H1 (cell line): ENCODE measurements around the gene CELF4. TPM values are rescaled to one million over a fixed set of nuclear protein-coding genes. Genes with fewer than 3 reads are reported as not detected.

Source experiments
- CTCF ChIA-PET: fragments of 300-600 bp; sonication (Branson Sonifier 250); formaldehyde crosslinking; loops from one replicate; lab custom pipeline; 2021; ENCODE audit not compliant: partially characterized antibody; lab: Charles Lee
- POLR2A ChIA-PET: fragments of 300-600 bp; sonication (Branson Sonifier 250); formaldehyde crosslinking; loops from one replicate; lab custom pipeline; 2021; ENCODE audit warnings: inconsistent platforms; ENCODE audit not compliant: partially characterized antibody; lab: Charles Lee
- DNase-seq, 2 experiments: peaks; one replicate each; pipeline versions ENCODE4 v3.0.0 to v3.0.0-alpha.2; 2010 to 2022; ENCODE audit warnings: low spot score in 2 of 2, low read depth in 1 of 2, mixed read lengths in 1 of 2
- FAIRE-seq: peaks from 2 replicates; lab custom pipeline; 2011; peaks lifted over from hg19 to GRCh38; lab: Jason Lieb, UNC
- H2AFZ ChIP-seq: 2 replicates; pipeline ENCODE4 v1.8.1; 2012; ENCODE audit warnings: low read length, inconsistent platforms
- H2AK5ac ChIP-seq: 2 replicates; pipeline ENCODE4 v1.6.1; 2013; ENCODE audit warnings: low read depth, low read length
- H2BK120ac ChIP-seq: replicated peaks from 2 replicates; pipeline ENCODE3; 2013; ENCODE audit warnings: low read depth, low read length, inconsistent platforms
- H2BK12ac ChIP-seq: 2 replicates; pipeline ENCODE4 v1.6.1; 2013; ENCODE audit warnings: low read depth, low read length
- H2BK15ac ChIP-seq: 2 replicates; pipeline ENCODE4 v1.6.1; 2013; ENCODE audit warnings: low read length
- H2BK20ac ChIP-seq: 2 replicates; pipeline ENCODE4 v1.6.1; 2013; ENCODE audit warnings: low read length
- H2BK5ac ChIP-seq: 2 replicates; pipeline ENCODE4 v1.6.1; 2013; ENCODE audit warnings: low read depth, low read length
- H3K14ac ChIP-seq: 2 replicates; pipeline ENCODE4 v1.6.1; 2013; ENCODE audit warnings: inconsistent platforms; ENCODE audit not compliant: insufficient read length
- H3K18ac ChIP-seq: 2 replicates; pipeline ENCODE4 v1.6.1; 2013; ENCODE audit warnings: low read length; ENCODE audit errors: extremely low read depth
- H3K23ac ChIP-seq: 2 replicates; pipeline ENCODE4 v1.6.1; 2013; ENCODE audit warnings: inconsistent platforms; ENCODE audit not compliant: insufficient read length
- H3K23me2 ChIP-seq: 2 replicates; pipeline ENCODE4 v1.6.1; 2013; ENCODE audit warnings: low read depth, low read length
- H3K27ac ChIP-seq: 2 replicates; pipeline ENCODE4 v1.6.1; 2011; ENCODE audit warnings: low read depth, low read length, inconsistent platforms
- H3K27me3 ChIP-seq, 4 experiments: replicated peaks in 1 of 4; 1 replicate in 1 of 4; 2 replicates in 3 of 4; pipeline versions ENCODE4 v1.6.1 to v1.8.1; 2011 to 2013; ENCODE audit warnings: low read length in 3 of 4, mild to moderate bottlenecking in 3 of 4, inconsistent platforms in 2 of 4, mixed read lengths in 2 of 4, moderate library complexity in 1 of 4; ENCODE audit not compliant: control insufficient read depth in 3 of 4, insufficient read depth in 3 of 4; ENCODE audit errors: extremely low read depth in 1 of 4
- H3K36me3 ChIP-seq, 4 experiments: 2 replicates each; pipeline versions ENCODE4 v1.6.1 to v1.8.1; 2011 to 2013; ENCODE audit warnings: mild to moderate bottlenecking in 4 of 4, low read length in 3 of 4, moderate library complexity in 2 of 4, control low read depth in 1 of 4, inconsistent platforms in 1 of 4; ENCODE audit not compliant: insufficient read depth in 4 of 4, control insufficient read depth in 2 of 4
- H3K4ac ChIP-seq: replicated peaks from 2 replicates; pipeline ENCODE3; 2013; ENCODE audit warnings: low read length, low read depth, mixed read lengths, inconsistent platforms; ENCODE audit not compliant: insufficient read length
- H3K4me1 ChIP-seq, 4 experiments: replicated peaks in 1 of 4; 1 replicate in 1 of 4; 2 replicates in 3 of 4; pipeline versions ENCODE4 v1.6.1 to v1.8.1; 2011 to 2013; ENCODE audit warnings: low read length in 3 of 4, inconsistent platforms in 2 of 4, mixed read lengths in 1 of 4; ENCODE audit not compliant: insufficient read depth in 4 of 4, control insufficient read depth in 3 of 4
- H3K4me2 ChIP-seq, 2 experiments: 2 replicates each; pipeline versions ENCODE4 v1.6.1 to v1.8.1; 2011 to 2013; ENCODE audit warnings: low read depth in 2 of 2, low read length in 2 of 2, control low read depth in 1 of 2, inconsistent platforms in 1 of 2, mild to moderate bottlenecking in 1 of 2; ENCODE audit not compliant: insufficient read depth in 1 of 2
- H3K4me3 ChIP-seq, 4 experiments: fragments of 200-600, 300-600 bp in 1 of 4; sonication (generic), shearing (Covaris generic), sonication (Bioruptor Twin) in 1 of 4; 2 replicates each; pipeline versions ENCODE4 v1.5.1 to v1.8.1; 2011 to 2016; ENCODE audit warnings: low read length in 4 of 4, low read depth in 3 of 4, control low read depth in 2 of 4, inconsistent platforms in 2 of 4, mild to moderate bottlenecking in 2 of 4, mixed read lengths in 1 of 4, moderate library complexity in 1 of 4; ENCODE audit not compliant: insufficient read depth in 2 of 4; ENCODE audit errors: extremely low read depth in 1 of 4
- H3K56ac ChIP-seq: replicated peaks from 2 replicates; pipeline ENCODE3; 2013; ENCODE audit warnings: low read depth, mild to moderate bottlenecking, mixed read lengths, low read length, inconsistent platforms; ENCODE audit not compliant: insufficient read length
- H3K79me1 ChIP-seq: 2 replicates; pipeline ENCODE4 v1.6.1; 2013; ENCODE audit warnings: low read depth, low read length, control low read depth
- H3K79me2 ChIP-seq, 2 experiments: 2 replicates each; pipeline versions ENCODE4 v1.6.1 to v1.8.1; 2012 to 2013; ENCODE audit warnings: low read length in 2 of 2, mild to moderate bottlenecking in 2 of 2, inconsistent platforms in 1 of 2; ENCODE audit not compliant: insufficient read depth in 2 of 2, control insufficient read depth in 1 of 2
- H3K9ac ChIP-seq, 4 experiments: replicated peaks in 1 of 4; 1 replicate in 1 of 4; 2 replicates in 3 of 4; pipeline versions ENCODE4 v1.6.1 to v1.8.1; 2011 to 2013; ENCODE audit warnings: low read depth in 3 of 4, low read length in 3 of 4, control low read depth in 2 of 4, mild to moderate bottlenecking in 2 of 4, moderate library complexity in 2 of 4, inconsistent platforms in 1 of 4; ENCODE audit errors: extremely low read depth in 1 of 4
- H3K9me3 ChIP-seq, 2 experiments: 2 replicates each; pipeline versions ENCODE4 v1.6.1 to v1.8.1; 2012 to 2013; ENCODE audit warnings: mild to moderate bottlenecking in 2 of 2, moderate library complexity in 2 of 2, control low read depth in 1 of 2, inconsistent platforms in 1 of 2, low read depth in 1 of 2, low read length in 1 of 2, mixed read lengths in 1 of 2; ENCODE audit not compliant: insufficient read depth in 2 of 2
- H4K20me1 ChIP-seq, 2 experiments: replicated peaks in 1 of 2; 2 replicates each; pipeline versions ENCODE3 to v1.8.1; 2011 to 2013; ENCODE audit warnings: inconsistent platforms in 2 of 2, low read length in 2 of 2, mild to moderate bottlenecking in 1 of 2; ENCODE audit not compliant: insufficient read depth in 2 of 2, control insufficient read depth in 1 of 2
- H4K5ac ChIP-seq: 2 replicates; pipeline ENCODE4 v1.6.1; 2013; ENCODE audit warnings: low read length, low read depth, mixed read lengths, inconsistent platforms; ENCODE audit not compliant: insufficient read length
- H4K8ac ChIP-seq: 2 replicates; pipeline ENCODE4 v1.8.0; 2013; ENCODE audit warnings: mild to moderate bottlenecking, moderate library complexity, low read length, inconsistent platforms; ENCODE audit not compliant: insufficient read depth; ENCODE audit errors: extremely low read depth
- H4K91ac ChIP-seq: replicated peaks from 2 replicates; pipeline ENCODE3; 2013; ENCODE audit warnings: low read length, mixed read lengths, inconsistent platforms; ENCODE audit not compliant: insufficient read length
- ASH2L ChIP-seq: fragments of 200-600, 300-600 bp; sonication (generic); IDR thresholded peaks from one replicate; pipeline ENCODE4 v1.7.1; 2017; ENCODE audit warnings: low read length
- CEBPB ChIP-seq: IDR thresholded peaks from 2 replicates; pipeline ENCODE4 v1.6.1; 2012; ENCODE audit warnings: low read depth, low read length
- E2F6 ChIP-seq: IDR thresholded peaks from 2 replicates; pipeline ENCODE4 v1.6.1; 2012; ENCODE audit warnings: inconsistent platforms
- EZH2 ChIP-seq: fragments of 200-600 bp; sonication (generic); IDR thresholded peaks from 2 replicates; pipeline ENCODE4 v1.7.1; 2012; ENCODE audit warnings: low read depth, mild to moderate bottlenecking, moderate library complexity, low read length, inconsistent platforms; ENCODE audit not compliant: severe bottlenecking
- GABPA ChIP-seq: IDR thresholded peaks from 2 replicates; pipeline ENCODE4 v1.6.1; 2011; ENCODE audit warnings: mild to moderate bottlenecking, low read length, moderate library complexity, borderline replicate concordance; ENCODE audit not compliant: insufficient read depth
- NANOG ChIP-seq: IDR thresholded peaks from 2 replicates; pipeline ENCODE4 v1.6.1; 2011; ENCODE audit warnings: low read length, low read depth, mild to moderate bottlenecking, inconsistent platforms; ENCODE audit not compliant: insufficient read depth, poor library complexity, severe bottlenecking
- RAD21 ChIP-seq, 2 experiments: IDR thresholded peaks in 1 of 2; conservative IDR thresholded peaks in 1 of 2; 2 replicates each; pipeline ENCODE4 v1.6.1; 2011; ENCODE audit warnings: low read depth in 2 of 2, low read length in 2 of 2, improper control_type of control experiment in 1 of 2, inconsistent platforms in 1 of 2, mild to moderate bottlenecking in 1 of 2, moderate library complexity in 1 of 2
- SUZ12 ChIP-seq: fragments of 200-600 bp; sonication (generic); IDR thresholded peaks from 2 replicates; pipeline ENCODE4 v1.6.1; 2012; ENCODE audit warnings: mild to moderate bottlenecking, inconsistent platforms, low read length, moderate library complexity, mixed read lengths
- ZNF274 ChIP-seq: IDR thresholded peaks from 2 replicates; pipeline ENCODE4 v1.7.0; 2012; ENCODE audit warnings: low read length, borderline replicate concordance; ENCODE audit errors: extremely low read depth
- WGBS, 2 experiments: shearing (Covaris generic) in 1 of 2; methylation state at CpG; one replicate each; pipeline versions ENCODE4 v1.1.6 to v1.1.7; 2013 to 2015; ENCODE audit warnings: low lambda C conversion rate in 2 of 2, mixed read lengths in 2 of 2, inconsistent platforms in 1 of 2, low coverage in 1 of 2, missing lambda C conversion rate in 1 of 2; ENCODE audit not compliant: insufficient replicate concordance in 2 of 2, insufficient coverage in 1 of 2, insufficient read length in 1 of 2; ENCODE audit errors: extremely low coverage in 1 of 2, missing lambda C conversion rate in 1 of 2; 5-methylcytosine and 5-hydroxymethylcytosine counted together
- polyA plus RNA-seq, 7 experiments: library from polyadenylated mRNA; depleted of rRNA in 3 of 7; stranded (reverse) in 5 of 7; unstranded in 2 of 7; fragments of >200 nt in 5 of 7; fragments of 200-250 nt in 2 of 7; gene quantifications; 1 replicate in 5 of 7; 2 replicates in 1 of 7; 4 replicates in 1 of 7; pipeline versions ENCODE4 v1.2.1 to v1.2.3, GENCODE V29; 2011 to 2013; ENCODE audit warnings: missing spikeins in 2 of 7, mixed read lengths in 2 of 7
- total RNA-seq: library from RNA; stranded (reverse); fragmentation: NEBNext Ultra II Directional; extraction: Animal tissue kit (Norgen Biotek cat#: 25700); gene quantifications from 2 replicates; pipeline ENCODE4 v1.2.1, GENCODE V29; 2021

The CELF4 gene
- total and polyA plus RNA-seq, 2 of the 8 experiments (the other 6 are each of a cell fraction or from before 2014, with no cell fraction given) = 1.6 to 3.4 TPM

- Histone ChIP-seq H2BK20ac (no peak overlapping the region), H3K27me3 (peaks cover 21 to 67% (median 57%) of the 10 kb centered on the region in 4 experiments), H3K18ac (no peak overlapping the region), H2BK12ac (no peak overlapping the region), H3K14ac (no peak overlapping the region), H3K9ac (no peak overlapping the region), H2BK15ac (no peak overlapping the region), H3K79me1 (no peaks in the 10 kb centered on the region), H3K4ac (no peak overlapping the region), H3K79me2 (no peaks in the 10 kb centered on the region), H4K8ac (no peak overlapping the region), H2AK5ac (no peak overlapping the region), H3K36me3 (no peaks in the 10 kb centered on the region), H3K4me2 (peak overlapping the region; percentile 61 to 65), H3K9me3 (no peaks in the 10 kb centered on the region), H2BK5ac (no peak overlapping the region), H4K91ac (no peak overlapping the region), H2BK120ac (no peak overlapping the region), H3K23ac (no peak overlapping the region), H3K27ac (no peak overlapping the region), H3K4me1 (peaks cover 7 to 22% (median 18%) of the 10 kb centered on the region in 4 experiments), H3K23me2 (peaks cover 5% of the 10 kb centered on the region; the same call in 1 of the 2 replicates), H3K56ac (no peak overlapping the region), H3K4me3 (peak overlapping the region in 3 of 4 experiments; percentile 30 to 43 (median 38); a peak in 5 of 8 replicates), H2AFZ (no peak overlapping the region), H4K20me1 (peaks cover 0 to 16% of the 10 kb centered on the region in 2 experiments), H4K5ac (no peak overlapping the region)
- POLR2A ChIA-PET = interaction anchor here (0.6 to 0.9 kb wide), 6 partner anchors 9 to 385 kb away, joined by 3 to 6 read pairs (median 3); no protein-coding TSS in a partner anchor
- 12% methylated on average over 15 of the region's 19 CpGs; no CpG with 5 or more reads in 1 of the 2 experiments for WGBS, 2 experiments
- TF ChIP-seq E2F6 (peak; percentile 53; the same call in 1 of the 2 replicates), NANOG (peak; percentile 30), ZNF274 (no peak), EZH2 (peak; percentile 24), ASH2L (peak; percentile 9), GABPA (no peak), SUZ12 (0 out of 2 replicates have a peak, but pooled peaks have one; percentile 22), CEBPB (no peak), RAD21 (IDR thresholded peaks at IDR 0.05 in 1 of 2, conservative IDR thresholded peaks at IDR 0.05 in 1 of 2; ENCODE audit: low read depth in 2 of 2, low read length in 2 of 2) (no peak)
- no peak for FAIRE-seq
- CTCF ChIA-PET = interaction anchor here (0.6 to 4.6 kb wide), 20 partner anchors 9 to 186 kb away, joined by 3 to 34 read pairs (median 3); no protein-coding TSS in a partner anchor
- DNase-seq = peak in 1 of 2 experiments; percentile 57
These were observed 204.1 kb downstream of the CELF4 start for GRCh38 chr18:37361335-37362157.
